Measurements from ENCODE around the gene IFT172. TPM values are rescaled to one million over a fixed set of nuclear protein-coding genes. Genes with fewer than 3 reads are reported as not detected.

IFT172 gene
- total RNA-seq, 2 donors from 2014 or later, result 14.3 to 41.2 TPM

DNA sequence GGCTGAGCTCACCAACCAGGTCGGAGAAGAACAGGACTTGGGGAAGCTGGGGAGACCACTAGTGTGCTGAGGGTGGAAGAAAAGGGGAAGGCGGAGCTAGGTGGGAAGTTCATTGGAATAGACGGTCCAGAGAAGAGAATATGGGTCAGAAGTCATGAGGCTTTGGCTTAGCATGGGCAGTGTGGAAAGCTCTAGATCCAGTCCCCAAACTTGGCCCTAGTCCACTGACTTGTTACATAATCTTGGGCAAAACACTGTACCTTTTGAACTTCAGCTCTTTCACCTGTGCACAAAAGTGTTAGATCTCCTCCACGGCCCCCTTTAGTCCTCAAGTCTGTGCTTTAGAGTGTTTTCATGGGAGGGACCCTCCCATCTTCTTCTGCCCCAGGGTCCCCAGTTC is 17.8 kb upstream of the IFT172 start:
- 64% methylated on average over 4 of the region's 4 CpGs for WGBS, 2 donors
- intact Hi-C loops (cut with DNase I), result no loop called here

DNA sequence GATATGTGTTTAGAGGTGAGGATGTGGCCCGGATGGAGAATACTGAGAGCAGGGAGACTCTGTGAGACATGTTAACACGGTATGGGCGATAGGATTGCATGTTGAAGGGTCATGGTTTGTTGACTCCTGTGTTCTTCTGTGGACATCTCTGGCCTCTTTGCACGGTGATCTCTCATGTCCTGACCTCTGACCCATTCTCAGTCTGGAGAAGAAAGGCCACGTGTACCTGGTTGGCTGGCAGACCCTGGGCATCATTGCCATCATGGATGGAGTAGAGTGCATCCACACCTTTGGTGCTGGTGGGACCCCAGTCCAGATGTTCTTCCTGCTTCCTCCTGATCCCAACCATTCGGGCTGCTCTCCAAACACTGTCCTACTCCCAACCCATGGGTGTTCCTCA is 17.0 kb upstream of the IFT172 start:
- no peak for DNase-seq
- Histone ChIP-seq H3K9me3 (no peaks in the 10 kb centered on the region), H3K27me3 (peaks cover 0 to 4% of the 10 kb centered on the region in 2 donors), H3K27ac (no peak overlapping the region), H3K4me1 (no peaks in the 10 kb centered on the region), H3K36me3 (replicated peaks in 1 of 2; ENCODE audit: insufficient read depth in 1 of 2, low read depth in 2 of 2) (no peaks in the 10 kb centered on the region), H3K4me3 (no peak overlapping the region)
- no peak for ATAC-seq
- TF ChIP-seq POLR2A (IDR thresholded peaks at IDR 0.05), result no peak
- TF ChIP-seq, protein P1, sequence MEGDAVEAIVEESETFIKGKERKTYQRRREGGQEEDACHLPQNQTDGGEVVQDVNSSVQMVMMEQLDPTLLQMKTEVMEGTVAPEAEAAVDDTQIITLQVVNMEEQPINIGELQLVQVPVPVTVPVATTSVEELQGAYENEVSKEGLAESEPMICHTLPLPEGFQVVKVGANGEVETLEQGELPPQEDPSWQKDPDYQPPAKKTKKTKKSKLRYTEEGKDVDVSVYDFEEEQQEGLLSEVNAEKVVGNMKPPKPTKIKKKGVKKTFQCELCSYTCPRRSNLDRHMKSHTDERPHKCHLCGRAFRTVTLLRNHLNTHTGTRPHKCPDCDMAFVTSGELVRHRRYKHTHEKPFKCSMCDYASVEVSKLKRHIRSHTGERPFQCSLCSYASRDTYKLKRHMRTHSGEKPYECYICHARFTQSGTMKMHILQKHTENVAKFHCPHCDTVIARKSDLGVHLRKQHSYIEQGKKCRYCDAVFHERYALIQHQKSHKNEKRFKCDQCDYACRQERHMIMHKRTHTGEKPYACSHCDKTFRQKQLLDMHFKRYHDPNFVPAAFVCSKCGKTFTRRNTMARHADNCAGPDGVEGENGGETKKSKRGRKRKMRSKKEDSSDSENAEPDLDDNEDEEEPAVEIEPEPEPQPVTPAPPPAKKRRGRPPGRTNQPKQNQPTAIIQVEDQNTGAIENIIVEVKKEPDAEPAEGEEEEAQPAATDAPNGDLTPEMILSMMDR (IDR thresholded peaks at IDR 0.05), result no peak
- intact Hi-C loops (cut with DNase I), result no loop called here
- WGBS, 2 donors, result 74 to 85% methylated on average over 6 of the region's 6 CpGs

More for the DNA sequence above, 17.8 kb upstream of the IFT172 start:
- DNase-seq (no peak), ATAC-seq (no peak)
- no peak for TF ChIP-seq POLR2A (IDR thresholded peaks at IDR 0.05)
- TF ChIP-seq, protein P1 (IDR thresholded peaks at IDR 0.05), result no peak
- no peaks in the 10 kb centered on the region for H3K9me3 ChIP-seq
- no peaks in the 10 kb centered on the region for H3K4me1 ChIP-seq
- H3K27me3 ChIP-seq, result peaks cover 0 to 4% of the 10 kb centered on the region in 2 donors
- no peak overlapping the region for H3K4me3 ChIP-seq
- no peaks in the 10 kb centered on the region for H3K36me3 ChIP-seq (replicated peaks in 1 of 2; ENCODE audit: insufficient read depth in 1 of 2, low read depth in 2 of 2)
- H3K27ac ChIP-seq, result no peak overlapping the region

DNA sequence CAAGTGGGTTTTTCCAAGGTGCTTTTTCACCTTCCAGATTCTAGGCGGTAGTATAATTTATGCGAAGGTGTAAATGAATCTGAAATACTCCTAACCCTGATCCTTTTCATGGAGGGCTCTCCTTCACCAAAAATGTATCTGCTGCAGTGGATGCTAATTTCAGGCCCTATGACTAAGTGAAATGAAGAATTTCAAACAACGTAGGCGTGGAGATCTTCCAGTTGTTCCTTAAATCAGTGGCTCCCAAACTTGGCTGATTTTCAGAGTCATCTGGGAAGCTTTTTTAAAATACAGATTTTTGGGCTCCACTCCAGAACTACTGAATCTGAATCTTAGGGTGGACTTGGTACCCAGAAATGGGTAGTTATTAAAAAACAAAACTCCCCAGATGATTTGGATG is 12.6 kb upstream of the IFT172 start:
- Histone ChIP-seq H3K9me3 (no peaks in the 10 kb centered on the region), H3K4me1 (peaks cover 3% of the 10 kb centered on the region), H3K27me3 (no peaks in the 10 kb centered on the region), H3K36me3 (replicated peaks in 1 of 2; ENCODE audit: insufficient read depth in 1 of 2, low read depth in 2 of 2) (no peaks in the 10 kb centered on the region), H3K27ac (no peak overlapping the region), H3K4me3 (no peak overlapping the region)
- DNase-seq, result no peak
- no peak for TF ChIP-seq POLR2A (IDR thresholded peaks at IDR 0.05)
- TF ChIP-seq, protein P1 (IDR thresholded peaks at IDR 0.05), result no peak
- WGBS, 2 donors, result 83 to 86% methylated on average over 4 of the region's 4 CpGs
- intact Hi-C loops (cut with DNase I), result no loop called here
- ATAC-seq, result no peak

DNA sequence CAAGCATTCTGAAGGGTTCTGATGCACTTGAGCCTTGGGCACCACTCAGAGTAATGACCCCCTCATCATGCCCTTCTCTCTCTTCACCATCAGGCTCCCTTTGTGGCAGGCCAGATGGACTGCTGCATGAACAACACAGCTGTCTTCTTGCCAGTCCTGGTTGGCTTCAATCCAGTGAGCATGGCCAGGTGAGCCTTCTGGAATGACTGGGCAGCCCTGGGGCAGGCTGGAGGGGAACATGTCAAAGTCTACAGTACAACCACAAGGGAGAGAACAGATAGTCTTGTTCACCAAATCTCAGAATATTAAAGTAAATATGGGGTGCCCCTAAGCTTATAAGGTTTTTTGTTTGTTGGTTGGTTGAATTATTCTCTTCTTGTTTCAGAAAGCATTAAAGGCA is 11.5 kb upstream of the IFT172 start:
- ATAC-seq (no peak), DNase-seq (peak; percentile 73 to 92 (median 86))

DNA sequence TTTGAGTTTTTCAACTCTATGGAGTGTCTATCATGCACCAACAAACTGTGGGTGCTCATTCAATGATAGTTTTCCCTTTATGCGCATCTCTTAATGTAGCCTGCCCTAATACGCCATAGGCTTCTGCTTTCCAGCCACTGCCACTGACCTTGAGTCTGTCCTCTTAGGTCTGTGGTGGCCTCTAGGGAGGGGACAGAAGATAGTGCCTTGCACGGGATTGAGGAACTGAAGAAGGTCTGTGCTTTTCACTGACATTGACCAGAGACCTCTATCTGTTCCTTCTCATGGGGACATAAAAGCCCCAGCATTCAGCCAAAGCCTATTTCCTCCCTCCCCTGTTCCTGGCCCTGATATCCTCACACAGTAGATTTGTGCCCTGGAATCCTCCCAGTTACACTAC is 9.4 kb upstream of the IFT172 start:
- Histone ChIP-seq H3K9me3 (no peaks in the 10 kb centered on the region), H3K27me3 (no peaks in the 10 kb centered on the region), H3K27ac (no peak overlapping the region), H3K36me3 (replicated peaks in 1 of 2; ENCODE audit: insufficient read depth in 1 of 2, low read depth in 2 of 2) (no peaks in the 10 kb centered on the region), H3K4me3 (no peak overlapping the region), H3K4me1 (peaks cover 30% of the 10 kb centered on the region)
- no peak for ATAC-seq
- 66 to 76% methylated on average over 3 of the region's 3 CpGs for WGBS, 2 donors
- TF ChIP-seq, protein P1 (IDR thresholded peaks at IDR 0.05), result no peak
- no peak for TF ChIP-seq POLR2A (IDR thresholded peaks at IDR 0.05)
- intact Hi-C loops (cut with DNase I), result no loop called here
- no peak for DNase-seq

More for the DNA sequence above, 11.5 kb upstream of the IFT172 start:
- TF ChIP-seq, protein P1 (IDR thresholded peaks at IDR 0.05), result no peak
- TF ChIP-seq POLR2A (IDR thresholded peaks at IDR 0.05), result no peak
- H3K36me3 ChIP-seq (replicated peaks in 1 of 2; ENCODE audit: insufficient read depth in 1 of 2, low read depth in 2 of 2), result no peaks in the 10 kb centered on the region
- intact Hi-C loops (cut with DNase I), result no loop called here
- H3K27me3 ChIP-seq, result no peaks in the 10 kb centered on the region
- H3K4me1 ChIP-seq, result peaks cover 14% of the 10 kb centered on the region
- no peaks in the 10 kb centered on the region for H3K9me3 ChIP-seq
- H3K4me3 ChIP-seq, result no peak overlapping the region
- H3K27ac ChIP-seq, result no peak overlapping the region

All from body of pancreas (tissue), 4 donors.